ENCODE results near the gene PGM3.

DNA sequence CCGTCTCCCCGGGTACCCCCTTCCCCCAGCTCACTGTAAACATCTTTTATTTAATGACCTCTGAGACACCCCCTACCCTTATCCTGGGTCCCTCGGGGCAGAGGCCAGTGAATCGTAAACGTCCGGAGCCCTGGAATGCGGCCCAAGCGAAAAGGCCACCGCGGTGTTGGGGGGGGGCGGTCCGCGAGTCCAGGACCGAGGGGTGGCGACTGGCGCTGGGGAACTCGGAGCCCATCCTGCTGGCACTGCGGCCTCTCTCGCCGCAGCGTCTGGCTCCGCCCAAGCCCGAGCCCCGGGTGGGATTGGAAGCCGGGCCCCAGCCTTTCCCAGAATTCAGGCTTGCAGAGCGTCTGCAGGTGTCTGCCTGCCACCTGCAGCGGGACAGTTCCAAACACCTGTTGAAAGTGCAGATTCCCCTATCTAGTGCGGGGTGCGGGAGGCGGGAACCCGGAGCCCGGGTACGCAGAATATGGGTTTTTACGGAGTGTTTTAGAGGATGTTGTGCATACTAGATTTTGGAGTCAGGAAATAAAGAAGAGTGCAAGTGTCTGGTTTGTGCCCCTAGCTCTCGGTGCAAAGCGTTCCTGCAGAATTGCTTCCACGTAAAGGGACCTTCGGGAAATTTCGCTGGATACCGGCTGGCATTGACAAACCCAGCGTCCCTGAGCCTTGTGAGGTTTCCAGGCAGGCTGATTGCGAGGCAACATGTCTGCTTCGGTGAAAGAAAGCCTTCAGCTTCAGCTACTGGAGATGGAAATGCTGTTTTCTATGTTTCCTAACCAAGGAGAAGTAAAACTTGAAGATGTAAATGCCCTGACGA is 892 bp upstream of the PGM3 start:
- TF ChIP-seq POLR2A (IDR thresholded peaks at IDR 0.05), result no peak
- TF ChIP-seq, protein P1, sequence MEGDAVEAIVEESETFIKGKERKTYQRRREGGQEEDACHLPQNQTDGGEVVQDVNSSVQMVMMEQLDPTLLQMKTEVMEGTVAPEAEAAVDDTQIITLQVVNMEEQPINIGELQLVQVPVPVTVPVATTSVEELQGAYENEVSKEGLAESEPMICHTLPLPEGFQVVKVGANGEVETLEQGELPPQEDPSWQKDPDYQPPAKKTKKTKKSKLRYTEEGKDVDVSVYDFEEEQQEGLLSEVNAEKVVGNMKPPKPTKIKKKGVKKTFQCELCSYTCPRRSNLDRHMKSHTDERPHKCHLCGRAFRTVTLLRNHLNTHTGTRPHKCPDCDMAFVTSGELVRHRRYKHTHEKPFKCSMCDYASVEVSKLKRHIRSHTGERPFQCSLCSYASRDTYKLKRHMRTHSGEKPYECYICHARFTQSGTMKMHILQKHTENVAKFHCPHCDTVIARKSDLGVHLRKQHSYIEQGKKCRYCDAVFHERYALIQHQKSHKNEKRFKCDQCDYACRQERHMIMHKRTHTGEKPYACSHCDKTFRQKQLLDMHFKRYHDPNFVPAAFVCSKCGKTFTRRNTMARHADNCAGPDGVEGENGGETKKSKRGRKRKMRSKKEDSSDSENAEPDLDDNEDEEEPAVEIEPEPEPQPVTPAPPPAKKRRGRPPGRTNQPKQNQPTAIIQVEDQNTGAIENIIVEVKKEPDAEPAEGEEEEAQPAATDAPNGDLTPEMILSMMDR (IDR thresholded peaks at IDR 0.05), result no peak

Measured in testis (tissue), 2 donors.